Skeletal muscle satellite cell (primary cell): ENCODE data around the gene DUSP21. TPM values are rescaled to one million over a fixed set of nuclear protein-coding genes. Genes with fewer than 3 reads are reported as not detected.
"Not testable (repeated sequence)": the region's sequence is repeated elsewhere in the genome, so short reads cannot be mapped to it uniquely, and the experiment has no call there.

Experiments
- H3K27me3 ChIP-seq: 2 replicates; pipeline ENCODE4 v1.7.0; 2013; ENCODE audit warnings: low read length; ENCODE audit not compliant: control insufficient read depth, insufficient read depth
- H3K36me3 ChIP-seq: 2 replicates; pipeline ENCODE4 v1.7.0; 2013; ENCODE audit warnings: mild to moderate bottlenecking, control low read depth, low read length; ENCODE audit not compliant: insufficient read depth
- H3K4me1 ChIP-seq: 2 replicates; pipeline ENCODE4 v1.7.0; 2013; ENCODE audit warnings: low read length; ENCODE audit not compliant: control insufficient read depth, insufficient read depth
- H3K4me2 ChIP-seq: 2 replicates; pipeline ENCODE4 v1.7.0; 2013; ENCODE audit warnings: mild to moderate bottlenecking, low read length
- H3K4me3 ChIP-seq: 2 replicates; pipeline ENCODE4 v1.7.0; 2013; ENCODE audit warnings: low read length
- H3K9ac ChIP-seq: 2 replicates; pipeline ENCODE4 v1.7.0; 2013; ENCODE audit warnings: mild to moderate bottlenecking, low read depth, low read length, moderate library complexity
- H3K9me3 ChIP-seq: replicated peaks from 2 replicates; pipeline ENCODE4 v1.7.0; 2013; ENCODE audit warnings: mild to moderate bottlenecking, control low read depth, low read length
- total RNA-seq: library from RNA; depleted of rRNA; stranded (reverse); fragments of >200 nt; gene quantifications from 2 replicates; pipeline ENCODE4 v1.2.3, GENCODE V29; 2012; rRNA removed

DUSP21 gene
- not detected in 2 replicates for total RNA-seq

DNA sequence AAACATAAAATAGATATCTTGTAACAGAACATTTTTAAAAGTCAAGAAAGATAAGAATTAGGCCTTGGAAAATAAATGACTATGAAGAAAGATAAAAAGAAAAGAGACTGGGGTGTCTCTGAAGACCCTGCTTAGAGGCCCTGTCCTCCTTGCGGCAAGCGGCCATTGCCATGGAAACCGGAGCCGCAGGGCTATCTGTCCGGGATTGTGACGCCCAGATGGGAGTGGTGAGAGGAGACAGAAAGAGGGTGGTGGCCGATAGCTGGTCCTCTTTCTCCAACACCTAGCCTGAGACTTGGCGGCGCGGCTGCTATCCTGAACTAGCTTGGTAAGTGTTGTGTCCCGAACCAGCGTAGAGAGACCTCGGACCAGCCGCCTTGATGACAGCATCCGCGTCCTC is at the start of gene DUSP21:
TSS of gene DUSP21 (plus strand) at position 269 of the 400 bp plus-strand sequence. CDS start at position 381, 112 bp downstream.
- Histone ChIP-seq H3K4me2 (no peak within 1 kb of the TSS), H3K36me3 (no peaks in the 10 kb centered on the region), H3K4me1 (no peaks in the 10 kb centered on the region), H3K9me3 (no peaks in the 10 kb centered on the region), H3K9ac (no peak within 1 kb of the TSS), H3K27me3 (peaks cover 4% of the 10 kb centered on the region), H3K4me3 (no peak within 1 kb of the TSS)

DNA sequence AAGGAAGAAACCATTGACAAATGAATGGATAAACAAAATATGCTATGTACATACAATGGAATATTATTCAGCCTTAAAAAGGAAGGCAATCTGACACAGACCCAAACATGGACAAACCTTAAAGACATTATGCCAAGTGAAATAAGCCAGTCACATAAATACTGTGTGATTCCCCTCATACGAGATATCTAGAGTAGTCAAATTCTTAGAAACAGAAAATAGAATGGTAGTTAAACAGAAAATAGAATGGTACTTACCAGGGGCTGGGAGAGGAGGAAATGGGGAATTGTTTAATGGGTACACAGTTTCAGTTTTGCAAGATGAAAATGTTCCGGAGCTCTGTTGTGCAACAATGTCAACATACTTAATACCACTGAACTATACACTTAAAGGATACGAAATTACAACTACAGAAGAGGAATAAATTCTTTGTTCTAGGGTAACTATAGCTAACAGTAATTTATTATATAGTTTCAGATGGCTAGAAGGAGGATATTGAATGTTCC is 47.8 kb upstream of the DUSP21 start:
- Histone ChIP-seq H3K9me3 (no peaks in the 10 kb centered on the region), H3K4me2 (no peak overlapping the region), H3K9ac (no peak overlapping the region), H3K27me3 (peaks cover 9% of the 10 kb centered on the region), H3K4me1 (no peaks in the 10 kb centered on the region), H3K36me3 (no peaks in the 10 kb centered on the region), H3K4me3 (no peak overlapping the region)

DNA sequence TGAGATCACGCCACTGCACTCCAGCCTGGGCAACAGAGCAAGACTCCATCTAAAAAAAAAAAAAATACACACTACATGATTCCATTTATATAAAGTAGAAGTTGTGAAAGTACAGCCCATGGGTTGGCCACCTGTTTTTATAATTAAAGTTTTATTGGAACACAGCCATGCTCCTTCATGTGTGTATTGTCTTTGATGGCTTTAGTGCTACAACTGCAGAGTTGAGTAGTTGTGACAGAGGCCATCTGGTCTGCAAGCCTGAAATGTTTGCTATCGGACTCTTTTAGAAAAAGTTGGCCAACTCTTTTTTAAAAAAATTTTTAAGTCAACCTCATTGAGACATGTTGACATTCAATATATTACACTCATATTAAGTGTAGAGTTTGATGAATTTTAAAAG is 41.2 kb upstream of the DUSP21 start:
- no peaks in the 10 kb centered on the region for H3K9me3 ChIP-seq
- H3K4me1 ChIP-seq: no peaks in the 10 kb centered on the region
- no peaks in the 10 kb centered on the region for H3K36me3 ChIP-seq
- no peak overlapping the region for H3K4me2 ChIP-seq
- no peak overlapping the region for H3K9ac ChIP-seq
- no peaks in the 10 kb centered on the region for H3K27me3 ChIP-seq
- H3K4me3 ChIP-seq: no peak overlapping the region

DNA sequence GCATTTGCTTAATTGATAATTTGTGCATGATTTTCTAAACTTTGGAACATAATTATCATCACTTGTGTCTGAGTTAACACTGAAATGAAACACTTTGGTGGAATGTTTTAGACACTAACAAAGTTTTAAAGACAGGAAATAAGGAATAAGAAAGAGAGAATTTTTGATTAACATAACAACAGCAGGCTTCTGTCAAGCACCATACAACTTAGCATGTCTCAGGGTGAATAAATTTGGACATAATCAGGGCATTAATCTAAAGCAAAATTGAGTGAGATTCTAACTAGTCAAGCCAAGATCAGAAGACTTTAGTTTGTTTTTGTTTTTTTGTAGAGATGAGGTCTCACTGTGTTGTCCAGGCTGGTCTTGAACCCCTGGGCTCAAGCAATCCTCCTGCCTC is 28.1 kb upstream of the DUSP21 start:
- H3K36me3 ChIP-seq: no peaks in the 10 kb centered on the region
- H3K4me3 ChIP-seq: no peak overlapping the region
- H3K4me1 ChIP-seq: no peaks in the 10 kb centered on the region
- no peaks in the 10 kb centered on the region for H3K9me3 ChIP-seq
- H3K9ac ChIP-seq: no peak overlapping the region
- no peak overlapping the region for H3K4me2 ChIP-seq
- peaks cover 8% of the 10 kb centered on the region for H3K27me3 ChIP-seq

DNA sequence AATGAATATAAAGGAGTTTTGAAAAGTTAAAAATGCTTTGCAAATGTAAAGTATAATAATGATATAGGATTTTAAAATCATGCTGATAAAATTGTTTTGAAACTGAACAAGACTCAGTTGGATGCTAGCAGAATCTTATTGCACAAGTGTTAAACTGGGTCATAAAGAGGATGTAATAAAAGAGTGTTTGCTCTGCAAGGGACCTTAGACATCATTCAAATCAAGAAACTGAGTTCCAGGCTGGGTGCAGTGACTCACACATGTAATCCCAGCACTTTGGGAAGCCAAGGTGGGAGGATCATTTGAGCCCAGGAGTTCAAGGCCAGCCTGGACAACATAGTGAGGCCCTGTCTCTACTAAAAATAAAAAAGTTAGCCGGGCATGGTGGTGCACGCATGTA is 27.5 kb upstream of the DUSP21 start:
- Histone ChIP-seq H3K9ac (no peak overlapping the region), H3K4me1 (no peaks in the 10 kb centered on the region), H3K36me3 (no peaks in the 10 kb centered on the region), H3K4me3 (no peak overlapping the region), H3K9me3 (no peaks in the 10 kb centered on the region), H3K27me3 (peaks cover 8% of the 10 kb centered on the region), H3K4me2 (no peak overlapping the region)

DNA sequence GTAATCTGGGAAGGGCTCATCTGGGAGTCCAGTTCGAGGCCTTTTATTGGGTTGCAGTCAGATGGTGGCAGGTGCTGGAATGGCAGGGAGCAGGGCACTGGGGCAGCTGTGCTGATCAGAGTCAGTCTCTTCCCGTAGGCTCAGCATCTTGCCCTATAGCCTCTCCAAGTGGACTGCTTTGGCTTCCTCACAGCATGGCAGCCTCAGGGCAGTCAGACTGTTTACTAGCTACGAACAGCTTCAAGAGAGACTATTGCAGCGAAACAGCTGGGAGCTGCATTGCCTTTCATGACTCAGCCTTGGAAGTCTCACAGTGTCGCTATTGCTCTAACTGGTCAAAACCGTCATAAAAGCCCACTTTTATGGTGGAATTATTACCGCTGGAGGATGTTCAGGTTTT is 26.8 kb upstream of the DUSP21 start:
- no peaks in the 10 kb centered on the region for H3K36me3 ChIP-seq
- no peak overlapping the region for H3K9ac ChIP-seq
- no peak overlapping the region for H3K4me3 ChIP-seq

DNA sequence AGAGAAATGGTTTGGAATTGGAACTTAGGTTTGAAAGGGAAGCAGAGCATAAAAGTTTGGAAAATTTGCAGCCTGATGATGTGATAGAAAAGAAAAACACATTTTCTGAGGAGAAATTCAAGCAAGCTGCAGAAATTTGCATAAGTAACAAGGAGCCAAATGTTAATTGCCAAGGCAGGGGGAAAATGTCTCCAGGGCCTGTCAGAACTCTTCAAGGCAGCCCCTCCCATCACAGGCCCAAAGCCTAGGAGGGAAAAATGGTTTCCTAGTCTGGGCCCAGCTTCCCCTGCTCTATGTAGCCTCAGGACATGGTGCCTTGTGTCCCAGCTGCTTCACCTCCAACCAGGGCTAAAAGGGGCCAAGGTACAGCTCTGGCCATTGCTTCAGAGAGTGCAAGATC is 21.2 kb upstream of the DUSP21 start:
- no peaks in the 10 kb centered on the region for H3K27me3 ChIP-seq
- no peaks in the 10 kb centered on the region for H3K36me3 ChIP-seq
- H3K9ac ChIP-seq: no peak overlapping the region
- no peak overlapping the region for H3K4me2 ChIP-seq
- no peak overlapping the region for H3K4me3 ChIP-seq
- no peaks in the 10 kb centered on the region for H3K4me1 ChIP-seq
- H3K9me3 ChIP-seq: no peaks in the 10 kb centered on the region

More for the DNA sequence above, 26.8 kb upstream of the DUSP21 start:
- H3K4me1 ChIP-seq: no peaks in the 10 kb centered on the region
- no peaks in the 10 kb centered on the region for H3K9me3 ChIP-seq
- H3K27me3 ChIP-seq: peaks cover 8% of the 10 kb centered on the region
- no peak overlapping the region for H3K4me2 ChIP-seq

DNA sequence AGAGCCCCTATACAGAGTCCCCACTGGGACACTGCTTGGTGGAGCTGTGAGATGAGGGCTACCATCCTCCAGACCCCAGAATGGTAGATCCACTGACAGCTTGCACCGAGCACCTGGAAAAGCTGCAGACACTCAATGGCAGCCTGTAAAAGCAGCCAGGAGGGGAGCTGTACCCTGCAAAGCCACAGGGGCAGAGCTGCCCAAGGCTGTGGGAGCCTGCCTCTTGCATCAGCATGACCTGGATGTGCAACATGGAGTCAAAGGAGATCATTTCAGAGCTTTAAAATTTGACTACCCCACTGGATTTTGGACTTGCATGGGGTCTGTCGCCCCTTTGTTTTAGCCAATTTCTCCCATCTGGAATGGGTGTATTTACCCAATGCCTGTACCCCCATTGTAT is 20.6 kb upstream of the DUSP21 start:
- H3K4me2 ChIP-seq, H3K9ac ChIP-seq, H3K27me3 ChIP-seq, H3K4me3 ChIP-seq, H3K4me1 ChIP-seq, H3K9me3 ChIP-seq, H3K36me3 ChIP-seq: not testable (repeated sequence)

DNA sequence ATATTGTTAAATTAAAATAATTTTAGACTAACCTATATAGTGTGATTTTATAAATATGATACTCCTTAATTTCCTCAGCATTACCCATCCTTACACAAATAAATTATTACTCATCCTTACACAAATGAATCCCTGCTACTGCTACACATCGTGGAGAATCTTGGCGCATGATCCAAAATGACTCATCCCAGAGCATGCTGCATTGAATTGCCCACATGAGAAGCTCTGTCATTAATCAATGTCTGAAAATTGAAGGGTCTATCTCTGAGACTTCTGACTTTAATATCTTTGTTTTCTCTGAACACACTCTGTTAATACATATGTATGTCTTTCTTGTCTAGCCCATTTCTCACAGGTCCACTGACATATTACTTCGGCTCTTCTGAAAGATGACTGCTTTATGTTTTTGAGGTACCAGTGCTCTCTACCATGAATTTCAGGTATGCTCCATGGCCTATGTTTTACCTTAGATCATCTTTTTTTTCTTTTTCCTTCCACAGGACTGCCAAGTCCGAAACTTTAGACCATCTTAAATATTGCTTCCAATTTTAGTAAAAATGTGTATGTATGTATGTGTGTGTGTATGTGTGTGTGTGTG is 15.7 kb upstream of the DUSP21 start:
- Histone ChIP-seq H3K36me3 (no peaks in the 10 kb centered on the region), H3K9ac (no peak overlapping the region), H3K27me3 (peaks cover 10% of the 10 kb centered on the region), H3K9me3 (no peaks in the 10 kb centered on the region), H3K4me3 (no peak overlapping the region), H3K4me2 (no peak overlapping the region), H3K4me1 (peaks cover 5% of the 10 kb centered on the region)

DNA sequence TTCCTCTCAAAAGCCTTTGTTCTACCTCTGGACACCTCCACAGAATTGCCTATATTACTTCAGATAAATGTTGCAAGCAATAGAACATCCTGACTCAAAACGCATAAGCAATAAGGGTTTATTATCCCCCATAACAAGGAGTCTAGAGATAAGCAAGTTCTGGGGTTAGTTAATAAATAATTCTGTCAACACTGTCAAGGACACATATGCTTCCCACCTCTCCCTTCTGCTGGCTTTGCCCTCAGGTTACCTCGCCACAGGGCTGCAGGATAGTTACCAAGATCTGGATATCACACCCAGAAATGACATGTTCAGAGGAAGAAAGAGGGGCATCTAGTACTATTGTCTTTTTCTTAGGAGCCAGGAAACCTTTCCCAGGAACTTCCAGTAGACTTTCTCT is 14.0 kb upstream of the DUSP21 start:
- Histone ChIP-seq H3K9ac (no peak overlapping the region), H3K36me3 (no peaks in the 10 kb centered on the region), H3K4me1 (peaks cover 5% of the 10 kb centered on the region), H3K9me3 (no peaks in the 10 kb centered on the region), H3K4me3 (no peak overlapping the region), H3K27me3 (peaks cover 10% of the 10 kb centered on the region), H3K4me2 (no peak overlapping the region)

DNA sequence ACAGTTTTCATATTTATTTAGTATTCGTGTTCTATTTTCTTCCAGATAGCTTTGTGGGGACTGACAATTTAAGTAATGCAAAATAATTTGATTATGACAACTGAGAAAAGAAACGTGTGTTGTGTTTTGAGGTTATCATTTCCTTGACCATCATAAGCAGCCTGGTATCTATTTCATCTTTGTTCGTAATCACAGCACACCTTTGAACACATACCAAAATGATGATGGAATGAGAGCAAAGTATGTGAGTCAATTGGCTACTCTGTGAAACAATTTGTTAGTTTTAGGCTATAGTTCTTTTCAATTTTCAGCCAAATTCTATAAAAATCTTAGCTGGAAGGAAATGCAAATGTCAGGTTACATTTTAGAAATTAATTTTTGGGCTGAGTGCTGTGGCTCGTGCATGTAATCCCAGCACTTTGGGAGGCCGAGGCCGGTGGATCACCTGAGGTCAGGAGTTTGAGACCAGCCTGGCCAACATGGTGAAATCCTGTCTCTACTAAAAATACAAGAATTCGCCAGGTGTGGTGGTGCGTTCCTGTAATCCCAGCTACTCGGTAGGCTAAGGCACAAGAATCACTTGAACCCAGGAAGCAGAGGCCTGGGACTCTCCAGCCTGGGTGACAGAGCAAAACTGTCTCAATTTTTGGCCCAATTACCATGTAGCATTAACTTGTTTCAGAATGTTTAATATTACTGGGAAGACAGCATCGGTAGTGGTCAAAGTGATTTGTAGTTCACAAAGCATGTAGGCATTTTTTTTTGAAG is 1.1 kb upstream of the DUSP21 start:
- Histone ChIP-seq H3K4me1 (no peaks in the 10 kb centered on the region), H3K4me3 (no peak overlapping the region), H3K9ac (no peak overlapping the region), H3K4me2 (no peak overlapping the region), H3K36me3 (no peaks in the 10 kb centered on the region), H3K9me3 (no peaks in the 10 kb centered on the region), H3K27me3 (peaks cover 4% of the 10 kb centered on the region)

DNA sequence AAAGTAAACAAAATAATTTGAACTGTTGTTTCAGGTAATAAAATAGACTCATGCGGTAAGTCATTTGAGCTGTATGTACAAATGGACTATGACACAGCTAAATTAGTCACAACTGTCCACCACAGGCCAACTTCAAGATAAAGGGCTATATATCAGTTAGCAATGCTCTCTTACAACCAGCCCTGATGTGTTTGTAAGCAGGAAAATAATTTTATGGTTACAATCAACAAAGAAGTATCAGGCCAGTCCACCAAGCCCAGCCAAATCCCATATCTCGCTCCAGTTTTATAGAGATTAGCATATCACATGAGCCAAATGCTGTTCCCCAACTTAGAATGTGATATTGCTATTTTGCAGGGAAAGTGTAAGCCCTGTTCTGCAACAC is 511 bp upstream of the DUSP21 start:
- peaks cover 4% of the 10 kb centered on the region for H3K27me3 ChIP-seq
- no peak overlapping the region for H3K9ac ChIP-seq
- no peaks in the 10 kb centered on the region for H3K36me3 ChIP-seq
- no peaks in the 10 kb centered on the region for H3K9me3 ChIP-seq
- H3K4me3 ChIP-seq: no peak overlapping the region
- H3K4me2 ChIP-seq: no peak overlapping the region
- no peaks in the 10 kb centered on the region for H3K4me1 ChIP-seq
